NCI-H82 treated with DMSO at 0.1 percent for 48 hours (cell line): ENCODE results near the gene LOC101059915.

Source experiments
- DNase-seq: peaks from one replicate; lab custom pipeline; 2025; ENCODE audit not compliant: unreplicated experiment; lab: John Stamatoyannopoulos, UW

The LOC101059915 gene

DNA sequence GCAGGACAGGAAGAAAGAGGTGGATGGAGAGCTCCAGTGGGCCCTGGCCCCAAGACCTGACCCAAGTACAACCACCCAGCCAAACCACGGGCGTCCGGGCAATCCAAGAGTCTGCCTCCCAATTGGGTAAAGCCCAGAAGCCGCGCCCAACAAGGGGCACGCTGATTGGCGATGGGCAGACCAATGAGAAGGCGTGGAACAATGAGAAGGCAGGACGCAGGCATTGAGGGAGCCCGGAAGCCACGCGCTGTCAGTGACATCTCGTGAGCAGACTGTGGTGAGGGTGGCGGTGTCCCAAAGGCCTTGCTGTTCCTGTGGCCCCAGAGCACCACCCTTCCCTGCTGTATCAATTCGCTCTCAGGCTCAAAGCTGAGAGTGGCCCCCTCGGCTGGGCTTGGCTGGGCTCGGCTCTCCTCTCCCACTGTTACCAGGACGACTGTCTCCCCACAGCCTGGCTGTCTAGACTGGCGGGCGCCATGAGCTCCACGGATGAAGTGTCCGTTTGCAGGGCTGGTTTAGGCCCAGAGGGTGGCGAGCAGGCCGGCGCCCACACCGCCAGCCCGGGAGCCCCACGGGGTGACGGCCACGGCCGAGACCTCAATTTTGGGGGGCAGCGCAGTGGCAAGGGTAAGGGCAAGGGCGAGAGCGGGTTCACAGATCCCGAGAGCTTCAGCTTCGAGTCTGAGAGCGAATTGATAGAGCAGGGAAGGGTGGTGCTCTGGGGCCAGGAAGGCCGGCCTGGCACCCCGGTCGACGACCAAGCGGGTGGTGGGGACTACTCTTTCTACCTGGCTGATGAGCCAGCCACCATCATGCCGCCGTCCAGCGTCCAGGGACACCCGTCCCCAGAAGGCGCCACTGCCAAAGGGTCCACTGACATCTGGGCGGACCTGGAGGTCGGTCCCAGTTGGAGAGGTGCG lies at the start of gene LOC101059915:
LOC101059915 (plus strand) TSS at position 219 of the 920 bp plus-strand sequence.
- no peak for DNase-seq

DNA sequence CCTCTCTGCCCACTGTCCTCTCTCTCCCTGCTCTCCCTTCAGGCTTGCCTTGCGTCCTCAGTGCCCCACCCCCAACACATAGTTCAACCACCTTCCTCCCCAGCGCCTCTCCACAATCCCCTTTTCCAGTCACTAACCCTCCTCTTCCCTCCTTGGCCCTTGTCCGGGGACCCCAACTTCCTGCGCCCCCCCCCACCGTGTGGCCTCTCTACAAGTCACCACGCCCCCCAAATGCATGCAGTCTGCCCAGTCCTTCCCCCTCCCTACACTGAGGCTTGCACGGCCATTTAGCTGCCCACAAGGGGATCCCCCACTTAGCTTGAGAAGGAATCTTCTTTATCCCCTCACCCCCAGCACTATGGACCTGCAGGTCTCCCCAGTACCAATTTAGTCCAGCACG lies 49.6 kb upstream of the LOC101059915 start:
- DNase-seq, result no peak

DNA sequence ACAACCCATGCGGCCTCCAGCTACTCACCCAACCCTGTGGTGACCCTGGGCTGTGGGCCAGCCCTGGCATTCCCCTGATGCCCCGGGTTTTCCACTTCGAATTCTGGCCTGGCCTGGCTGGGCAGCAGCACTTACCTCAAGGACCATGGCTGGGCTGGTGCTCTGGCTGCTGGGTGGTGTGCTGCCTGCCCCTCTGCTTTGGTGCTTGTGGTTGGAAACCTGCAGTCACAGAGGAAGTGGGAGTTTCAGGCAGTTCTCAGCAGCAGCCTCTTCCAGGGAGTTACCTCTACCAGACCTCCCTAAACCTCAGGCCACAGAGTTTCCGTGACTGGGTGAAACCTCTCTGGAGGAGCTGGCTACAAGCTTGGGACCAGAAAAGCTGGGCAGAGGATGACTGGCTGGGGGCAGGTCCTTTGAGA lies 49.0 kb upstream of the LOC101059915 start, which contains the start of gene CXCR3:
CXCR3 (minus strand) TSS at position 209 of the 419 bp plus-strand sequence; CDS start at position 147, 62 bp downstream.
- no peak for DNase-seq

DNA sequence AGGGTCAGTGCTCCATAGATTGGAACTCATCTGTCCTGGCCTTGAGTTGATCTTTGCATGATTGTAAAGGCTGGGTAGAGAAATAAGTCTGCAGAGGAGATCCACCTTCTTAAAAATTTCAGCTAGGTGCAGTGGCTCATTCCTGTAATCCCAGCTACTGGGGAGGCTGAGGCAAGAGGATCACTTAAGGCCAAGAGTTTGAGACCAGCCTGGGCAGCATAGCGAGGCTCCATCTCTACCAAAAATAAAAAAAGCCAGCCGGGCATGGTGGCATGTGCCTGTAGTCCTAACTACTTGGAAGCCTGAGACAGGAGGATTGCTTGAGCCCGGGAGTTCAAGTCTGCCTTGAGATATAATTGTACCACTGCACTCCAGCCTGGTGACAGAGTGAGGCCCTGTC lies 48.6 kb upstream of the LOC101059915 start:
- no peak for DNase-seq

DNA sequence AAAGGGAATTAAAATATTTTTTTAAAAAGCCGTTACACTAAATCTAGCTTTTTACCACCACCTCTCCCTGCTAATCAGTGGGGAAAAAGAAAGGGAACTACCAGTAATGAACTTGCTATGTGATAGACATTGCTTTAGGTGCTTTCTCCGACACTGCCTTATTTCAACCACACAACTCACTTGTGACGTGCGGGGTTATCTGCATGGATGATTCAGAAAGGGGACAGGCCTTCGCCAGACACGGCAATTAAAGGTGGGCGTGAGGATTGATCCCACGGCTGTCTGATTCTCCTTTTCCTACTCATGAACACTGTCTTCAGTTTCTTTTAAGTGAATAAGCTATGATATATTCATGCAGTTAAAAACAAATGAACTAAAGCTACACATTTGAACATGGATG lies 48.2 kb upstream of the LOC101059915 start:
- DNase-seq, result no peak

DNA sequence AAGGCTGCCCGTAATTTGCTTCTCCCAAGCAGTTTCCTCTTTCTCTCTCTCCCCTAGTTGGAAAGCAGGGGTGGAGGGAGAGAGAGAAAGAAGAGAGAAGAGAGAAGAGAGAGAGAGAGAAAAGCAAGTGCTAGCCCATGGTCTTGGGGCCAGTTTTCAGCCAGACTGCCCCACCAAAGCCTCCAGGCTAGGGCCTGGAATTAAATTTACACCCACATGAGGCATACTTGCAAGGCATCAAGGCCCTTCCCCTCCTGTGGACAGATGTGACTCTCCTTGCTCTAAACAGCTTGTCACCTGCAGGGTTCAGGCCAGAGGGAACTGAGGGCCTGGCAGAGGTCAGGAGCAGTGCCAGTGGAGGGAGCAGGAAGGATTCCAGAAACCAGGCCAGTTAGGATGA lies 47.4 kb upstream of the LOC101059915 start:
- no peak for DNase-seq

DNA sequence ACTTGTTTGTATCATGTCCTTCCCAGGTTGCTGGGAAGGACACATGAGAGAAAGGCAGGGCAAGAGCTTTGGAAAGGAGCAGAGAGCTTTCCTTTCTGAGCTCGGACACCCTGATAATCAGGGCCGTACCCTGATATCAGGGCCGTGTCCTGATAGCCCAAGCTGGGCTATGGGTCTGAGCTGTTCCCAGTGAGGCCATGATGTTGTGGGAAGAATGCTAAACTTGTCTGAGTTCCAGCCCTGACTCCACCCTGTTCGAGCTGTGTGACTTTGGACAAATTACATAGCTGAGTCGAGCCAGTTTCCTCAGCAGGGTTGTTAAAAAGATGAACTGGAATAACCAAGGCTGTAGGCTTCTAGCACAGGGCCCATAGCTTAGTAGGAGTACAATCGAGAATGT lies 45.7 kb upstream of the LOC101059915 start:
- no peak for DNase-seq

DNA sequence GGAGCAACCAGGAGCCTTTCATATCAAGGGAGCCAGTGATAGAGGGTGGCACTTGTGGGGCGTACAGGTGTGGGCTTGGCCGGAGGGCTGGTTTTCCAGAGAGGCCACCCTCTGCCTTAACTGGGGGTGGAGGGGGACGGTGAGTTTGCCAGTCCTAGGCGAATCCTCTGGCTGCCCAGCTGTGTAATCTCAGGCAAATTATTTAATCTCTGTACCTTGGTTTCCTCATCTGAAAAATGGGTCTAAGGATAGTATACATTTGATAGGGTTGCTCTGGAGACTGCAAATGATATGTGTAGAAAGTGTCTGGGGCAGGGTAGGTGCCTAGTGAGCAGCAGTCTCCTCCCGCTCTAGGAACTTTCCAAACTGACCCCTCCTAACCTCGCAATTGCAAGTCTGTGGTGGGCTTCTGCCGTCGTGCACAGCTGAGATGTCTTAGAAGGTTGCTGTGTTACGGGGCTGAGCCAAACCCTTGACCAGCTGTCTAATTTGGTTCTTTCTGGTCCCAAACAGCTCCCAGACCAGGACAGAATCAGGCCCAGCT lies 45.2 kb upstream of the LOC101059915 start:
- no peak for DNase-seq

DNA sequence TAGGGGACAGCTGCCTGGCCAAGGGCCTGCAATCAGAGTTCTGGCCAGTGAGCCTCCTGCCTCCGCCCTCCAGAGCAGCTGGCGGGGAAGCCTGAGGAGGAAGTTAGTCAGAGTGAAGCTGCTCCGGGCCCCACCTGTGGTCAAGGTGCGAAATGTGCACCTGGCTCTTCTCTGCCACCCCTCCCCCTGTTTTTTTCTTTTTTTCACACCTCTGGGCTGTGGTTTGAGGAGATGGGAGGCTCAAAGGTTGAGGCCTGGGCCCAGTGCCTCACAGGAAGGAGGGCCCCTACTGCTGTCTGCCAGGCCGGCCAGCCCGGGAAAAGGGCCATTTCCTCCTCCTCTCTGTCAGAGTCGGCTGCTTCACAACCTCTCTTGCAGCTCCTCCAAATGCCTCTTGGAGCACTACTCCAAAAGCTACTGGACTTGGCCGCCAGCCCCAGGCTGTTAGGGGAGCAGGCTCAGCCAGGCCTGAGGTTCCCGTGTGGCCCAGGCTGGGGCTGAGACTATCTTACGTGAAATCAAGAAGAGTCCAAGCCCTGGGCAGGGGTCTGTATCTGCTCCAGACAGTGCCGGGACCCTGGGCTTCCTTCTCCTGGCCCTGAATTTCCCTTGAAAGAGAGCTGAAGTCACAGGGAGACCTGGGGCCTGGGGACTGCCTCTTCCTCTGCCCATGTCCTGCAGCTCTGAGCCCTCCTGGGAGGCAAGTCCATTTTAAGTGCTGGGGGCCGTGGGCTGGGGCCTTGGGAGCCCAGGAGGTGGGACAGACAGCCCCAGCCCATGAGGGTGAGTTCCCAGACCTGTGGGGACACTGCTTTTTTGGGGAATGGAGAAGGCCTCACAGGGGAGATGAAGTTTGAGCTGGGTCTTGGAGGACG lies 44.5 kb upstream of the LOC101059915 start:
- DNase-seq, result no peak

DNA sequence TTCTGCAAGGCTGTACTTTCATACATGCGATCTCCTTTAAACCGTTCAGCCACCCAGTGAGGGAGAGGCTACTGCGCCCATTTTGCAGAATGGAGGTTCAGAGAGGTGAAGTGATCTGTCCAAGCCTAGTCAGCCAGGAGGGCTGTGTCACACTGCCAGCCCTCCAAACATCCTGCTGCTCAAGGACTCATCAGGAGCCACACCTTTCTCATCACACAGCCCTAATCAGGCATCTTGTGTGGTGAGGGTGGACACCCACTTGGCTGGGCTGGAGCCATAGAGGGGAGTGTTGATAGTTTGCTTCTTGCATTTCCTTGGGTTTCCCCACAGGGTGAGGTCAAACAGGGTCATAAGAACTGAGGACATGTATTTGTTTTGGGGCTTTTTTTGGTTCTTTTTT lies 43.6 kb upstream of the LOC101059915 start:
- DNase-seq, result no peak

DNA sequence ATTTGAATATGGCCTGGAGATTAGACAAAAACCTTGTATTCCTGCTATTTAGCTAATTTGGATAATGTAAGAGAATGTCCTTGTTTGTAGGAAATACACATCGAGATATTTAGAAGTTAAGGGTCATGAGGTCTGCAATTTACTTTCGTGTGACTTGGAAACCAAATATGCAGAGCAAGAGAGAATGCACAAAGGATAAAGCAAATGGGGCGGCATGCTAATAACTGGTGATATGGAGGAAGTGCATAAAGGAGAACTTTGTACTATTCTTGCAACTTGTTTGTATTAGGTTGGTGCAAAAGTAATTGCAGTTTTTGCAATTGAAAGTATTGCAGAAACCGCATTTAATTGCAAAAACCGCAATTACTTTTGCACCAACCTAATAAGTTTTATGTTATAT lies 41.9 kb upstream of the LOC101059915 start:
- DNase-seq, result no peak

DNA sequence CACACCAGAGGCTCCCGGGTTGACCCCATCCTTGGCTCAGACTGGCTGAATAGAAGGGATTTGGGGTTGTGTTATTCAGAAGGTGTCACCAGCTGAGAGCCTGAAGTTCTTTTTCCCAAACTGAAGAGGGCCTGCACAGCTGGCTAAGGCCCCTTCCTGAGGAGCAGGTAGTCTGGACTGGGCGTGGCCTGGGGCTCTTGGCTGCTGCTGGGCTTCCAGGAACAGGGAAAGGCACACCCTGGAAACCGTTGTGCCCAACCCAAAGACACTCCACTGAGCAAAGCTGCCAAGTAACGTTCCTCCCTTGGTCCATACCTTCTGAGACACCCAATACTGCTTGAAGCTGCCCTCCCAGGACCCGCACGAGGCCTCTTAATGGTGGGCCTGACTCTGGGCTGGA lies 40.8 kb upstream of the LOC101059915 start:
- no peak for DNase-seq

DNA sequence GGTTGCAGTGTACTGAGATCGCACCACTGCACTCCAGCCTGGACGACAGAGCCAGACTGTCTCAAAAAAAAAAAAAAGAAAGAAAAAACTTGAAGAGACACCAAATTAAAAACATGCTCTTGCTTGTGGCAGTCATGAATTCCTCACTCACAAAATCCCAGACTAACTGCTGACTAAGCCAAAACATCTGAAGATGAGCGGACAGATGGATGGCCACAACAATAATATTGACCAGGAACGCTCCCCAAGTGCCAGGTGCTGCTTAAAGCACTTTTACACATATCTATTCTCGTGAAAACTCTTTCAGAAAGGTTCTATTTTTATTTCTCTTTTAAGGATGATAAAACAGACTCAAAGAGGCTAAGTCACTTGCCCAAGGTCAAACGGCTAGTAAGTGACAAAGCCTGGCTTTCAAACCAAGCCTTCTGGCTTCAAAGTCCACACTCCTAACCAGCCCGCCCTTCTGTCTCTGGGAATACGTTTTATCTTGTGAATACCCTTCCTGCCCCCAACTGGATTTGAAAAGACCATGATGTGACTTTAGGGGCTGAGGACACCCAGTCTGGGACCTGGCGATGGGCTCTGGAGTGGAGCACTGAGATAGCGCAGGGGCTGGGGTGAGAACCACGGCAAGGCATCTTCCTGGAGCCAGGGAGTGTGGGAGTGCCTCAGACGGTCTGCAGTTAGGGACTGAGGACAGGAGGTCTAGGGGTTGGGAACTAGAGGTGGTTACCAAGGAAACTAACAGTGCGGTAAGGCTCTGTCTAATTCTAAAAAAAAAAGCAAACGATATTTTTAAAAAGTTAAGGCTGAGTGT lies 39.5 kb upstream of the LOC101059915 start:
- DNase-seq, result no peak

DNA sequence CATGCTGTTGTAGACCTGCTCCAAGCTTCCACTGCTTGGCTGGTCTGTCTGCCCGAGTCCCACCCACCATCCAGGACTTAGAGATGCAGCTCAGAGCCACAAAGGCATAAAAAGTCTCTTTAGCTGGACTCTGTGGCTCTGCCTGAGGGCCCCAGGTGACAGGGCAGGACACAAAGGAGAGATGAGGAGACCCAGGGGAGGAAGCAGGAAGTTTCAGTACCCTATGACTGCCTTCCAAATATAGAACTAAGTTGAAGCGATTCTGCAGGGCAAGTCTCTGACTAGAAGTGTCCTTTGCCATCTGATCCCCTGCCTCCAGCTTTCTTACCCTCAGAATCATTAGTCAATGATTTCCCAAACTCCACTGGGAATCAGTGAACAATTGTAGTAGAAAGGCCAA lies 37.9 kb upstream of the LOC101059915 start:
- DNase-seq, result no peak

DNA sequence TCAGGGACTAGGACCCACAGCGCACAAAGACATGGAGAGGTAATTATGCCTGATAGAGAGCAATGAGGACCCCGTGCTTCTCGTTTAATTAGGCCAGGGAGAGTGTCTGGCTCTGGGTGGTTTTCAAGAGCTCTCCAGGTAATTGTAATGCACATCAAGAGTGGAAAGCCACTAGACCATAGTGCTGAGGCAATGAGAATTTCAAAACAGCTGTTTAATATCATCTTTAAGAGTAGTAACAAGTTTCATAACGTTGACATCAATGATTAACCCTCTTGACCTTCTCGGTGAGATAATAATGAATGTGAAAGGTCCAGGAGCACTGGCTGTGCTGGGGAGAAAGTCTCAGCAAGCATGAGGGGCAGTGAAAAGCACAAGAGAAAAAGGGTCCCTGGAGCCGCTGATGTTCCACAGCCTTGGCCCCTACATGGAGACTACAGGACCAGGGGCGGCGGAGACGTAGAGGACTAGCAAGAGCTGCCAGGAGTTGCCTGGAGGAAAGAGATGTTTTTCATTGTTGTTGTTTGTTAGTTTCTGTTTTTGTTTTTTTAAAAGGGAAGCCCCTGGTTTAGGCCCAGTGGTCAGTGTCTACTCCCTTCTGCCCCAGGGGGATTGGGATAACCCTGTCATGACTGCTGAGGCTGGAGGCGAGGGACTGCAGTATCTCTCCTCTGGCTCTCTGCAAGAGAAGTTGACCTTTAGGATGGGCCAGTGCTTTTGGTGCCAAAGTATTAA lies 34.3 kb upstream of the LOC101059915 start:
- DNase-seq, result no peak

DNA sequence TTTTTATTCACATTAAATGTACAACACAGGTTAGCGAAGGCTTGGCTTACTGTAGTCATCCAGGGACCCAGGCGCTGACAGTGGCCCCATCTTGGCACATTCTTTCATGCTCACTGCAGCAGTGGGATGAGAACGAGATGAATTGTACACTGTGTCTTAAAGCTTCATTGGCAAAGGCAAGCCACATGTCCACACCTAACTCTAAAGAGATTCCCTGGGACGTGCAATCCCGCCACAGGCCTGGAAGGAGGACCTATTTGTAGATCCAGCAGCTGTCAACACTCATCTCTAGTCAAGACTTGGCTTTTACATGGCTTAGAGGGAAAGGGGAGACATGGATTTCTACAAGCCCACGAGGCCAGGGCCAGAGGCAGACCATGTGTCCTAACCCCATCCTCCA lies 33.0 kb upstream of the LOC101059915 start:
- no peak for DNase-seq

DNA sequence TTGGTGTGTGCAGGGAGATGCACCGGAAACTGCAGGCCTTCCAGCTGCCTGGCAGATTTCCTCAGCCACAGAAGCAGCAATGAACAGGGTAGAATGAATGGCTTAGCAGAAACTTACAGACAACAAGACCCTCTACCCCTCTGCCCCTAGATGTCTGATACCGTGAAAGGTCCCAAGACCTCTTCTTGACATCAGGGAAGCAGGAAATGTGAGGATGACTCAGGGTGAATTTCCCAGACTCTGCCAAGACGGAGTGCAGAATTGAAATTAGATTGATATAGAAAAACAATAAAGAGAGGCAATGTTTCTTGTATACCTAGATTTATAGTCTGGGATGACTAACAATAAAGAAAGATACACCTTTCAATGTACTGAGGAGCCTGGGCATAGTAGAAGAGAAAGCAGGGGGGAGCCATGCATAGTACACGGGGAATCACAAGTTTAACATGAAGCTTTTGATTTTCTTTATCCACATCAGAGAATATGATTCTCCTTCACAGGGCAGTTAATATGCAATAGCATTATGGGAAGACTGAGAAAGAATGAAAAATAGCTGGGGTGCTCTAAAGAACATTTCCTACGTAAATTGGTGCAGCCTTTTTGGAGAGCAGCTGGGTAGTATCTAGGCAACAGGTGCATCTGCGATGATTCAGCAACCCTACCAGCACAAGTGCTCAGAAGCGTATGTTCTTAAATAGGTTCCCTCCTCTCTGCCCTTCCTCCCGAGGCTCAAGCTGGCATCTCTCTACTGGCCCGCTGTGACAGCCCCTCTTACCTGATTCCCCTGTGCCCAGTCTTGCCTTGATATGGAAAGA lies 30.7 kb upstream of the LOC101059915 start:
- no peak for DNase-seq

DNA sequence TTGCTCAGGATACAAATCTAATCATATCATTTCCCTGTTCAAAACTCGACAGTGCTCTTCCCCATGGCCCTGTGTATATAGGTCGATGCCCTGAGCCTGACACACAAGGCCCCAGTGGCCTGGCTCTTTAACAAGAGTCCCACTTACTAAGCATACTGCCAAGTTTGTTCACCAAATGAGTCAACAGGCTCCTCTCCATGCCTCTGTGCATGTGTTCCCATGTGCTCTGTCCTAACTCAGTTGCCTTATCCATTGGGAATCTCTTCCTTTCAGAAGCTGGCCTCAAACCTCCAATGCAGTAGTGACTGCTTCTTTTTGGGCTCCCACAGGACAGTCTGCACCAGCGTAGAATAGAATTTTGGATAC lies 30.1 kb upstream of the LOC101059915 start:
- no peak for DNase-seq

DNA sequence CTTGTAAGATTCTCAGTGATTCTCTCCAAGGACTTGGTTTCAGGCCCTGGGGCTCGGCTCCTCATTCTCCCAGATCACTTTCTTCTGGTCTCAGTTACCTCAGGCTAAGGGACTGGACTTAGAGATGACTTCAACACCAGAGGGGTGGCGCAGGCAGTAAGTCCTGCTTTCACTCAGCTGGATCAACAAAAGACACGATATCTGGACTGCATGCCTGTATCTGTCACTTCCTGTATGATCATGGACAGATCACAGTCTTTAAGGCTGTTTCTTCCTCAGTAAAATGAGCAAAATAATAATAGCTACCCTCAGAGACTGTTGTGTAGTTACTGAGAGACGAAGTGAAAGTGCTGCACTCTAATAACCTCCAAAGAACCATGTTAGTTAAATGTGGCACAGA lies 29.5 kb upstream of the LOC101059915 start:
- DNase-seq, result no peak
